Activated CD4-positive, CD25-positive, alpha-beta regulatory T cell (primary cell): ENCODE data around the gene RFC3.
"Not testable (repeated sequence)": the region's sequence is repeated elsewhere in the genome, so short reads cannot be mapped to it uniquely, and the experiment has no call there.

ENCODE experiments used
- DNase-seq, 4 experiments: peaks; one replicate each; lab custom pipeline; 2025; lab: John Stamatoyannopoulos, UW

Gene RFC3

GRCh38 chr13:33812829-33813228 lies 5.1 kb upstream of the RFC3 start:
- DNase-seq, result not testable (repeated sequence)

GRCh38 chr13:33815011-33815550 lies 2.9 kb upstream of the RFC3 start:
- no peak for DNase-seq

GRCh38 chr13:33816912-33817311 lies 1.0 kb upstream of the RFC3 start:
- no peak for DNase-seq

DNA sequence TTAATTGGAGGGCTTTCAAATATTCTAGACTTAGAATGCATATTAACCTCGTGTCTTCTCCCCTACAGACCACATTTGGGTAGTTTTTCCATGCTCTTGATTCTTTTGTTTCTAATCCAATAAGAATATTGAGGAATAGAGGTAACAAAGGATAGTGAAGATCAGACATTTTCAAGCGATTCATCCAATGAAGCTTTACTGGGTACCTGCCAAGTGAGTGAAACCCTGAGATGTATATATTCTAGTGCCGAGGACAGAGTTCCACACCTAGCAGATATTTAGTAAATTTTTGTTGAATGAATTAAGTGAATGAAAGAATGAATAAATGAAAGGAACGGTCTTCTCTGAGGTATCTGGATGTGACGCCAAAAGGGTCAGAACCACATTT lies 442 bp upstream of the RFC3 start:
- DNase-seq, result no peak

DNA sequence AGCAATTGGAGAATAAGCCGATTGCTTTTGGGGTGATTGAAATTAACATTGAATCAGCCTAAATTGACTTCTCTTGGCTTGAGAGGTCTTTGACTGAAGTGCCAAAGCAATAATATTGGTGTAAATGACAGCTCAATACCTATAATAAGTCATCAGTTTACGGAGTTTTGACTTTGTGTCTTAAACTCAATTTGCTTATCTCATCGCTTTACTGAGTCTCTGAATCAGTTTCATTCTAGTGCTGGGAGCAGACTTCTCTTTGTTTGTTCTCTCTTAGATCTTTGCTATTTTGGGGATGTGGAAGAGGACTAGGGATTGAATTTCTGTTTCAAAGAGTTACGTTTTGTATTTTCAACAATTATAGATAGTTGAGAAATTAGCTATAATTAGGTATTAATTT lies 7.1 kb downstream of the RFC3 start:
- no peak for DNase-seq

GRCh38 chr13:33827139-33827538 lies 9.2 kb downstream of the RFC3 start:
- no peak for DNase-seq

GRCh38 chr13:33828431-33829129 lies 10.6 kb downstream of the RFC3 start:
- DNase-seq, result no peak

- no peak for DNase-seq
Measured at GRCh38 chr13:33832872-33833271, 14.9 kb downstream of the RFC3 start.

DNA sequence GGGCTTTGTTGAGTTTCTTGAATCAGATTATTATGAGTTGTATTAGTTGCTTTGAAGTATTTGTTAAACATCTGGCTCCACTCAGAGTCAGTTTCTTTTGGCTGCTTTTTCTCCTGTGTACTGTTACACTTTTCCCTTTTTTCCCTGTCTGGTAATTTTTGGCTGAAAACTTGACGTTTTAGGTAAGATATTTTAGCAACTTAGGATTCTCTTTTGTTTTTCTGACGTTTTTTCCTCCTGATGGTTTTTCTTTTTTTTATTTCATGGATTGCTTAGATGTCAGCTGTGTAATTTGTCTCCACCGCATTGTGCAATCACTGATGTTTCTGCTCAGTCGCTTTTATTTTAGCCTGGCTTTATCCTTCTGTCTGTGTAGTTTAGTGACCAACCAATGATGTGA lies 20.7 kb downstream of the RFC3 start:
- no peak for DNase-seq

- no peak for DNase-seq
Measured at GRCh38 chr13:33840402-33840801, 22.5 kb downstream of the RFC3 start.

- DNase-seq, result no peak
Measured at GRCh38 chr13:33842207-33842606, 24.3 kb downstream of the RFC3 start.

DNA sequence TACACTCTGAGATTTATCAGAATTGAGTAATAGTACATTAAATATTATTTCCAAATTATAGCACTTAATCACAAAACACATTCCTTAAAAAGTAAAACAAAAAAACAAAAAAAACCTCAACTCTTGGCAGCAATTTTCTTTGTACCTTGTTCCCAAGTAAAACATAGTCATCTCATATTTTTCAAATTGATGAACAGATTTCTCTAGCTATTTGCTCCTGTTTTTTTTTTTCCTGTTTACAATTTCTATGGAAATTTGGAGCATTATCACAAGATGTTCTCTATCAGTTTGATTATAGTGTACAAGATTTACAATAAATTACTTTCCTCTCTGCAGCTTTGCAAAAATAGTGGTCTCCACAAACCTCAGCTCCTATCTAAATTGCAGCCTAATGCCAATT lies 25.0 kb downstream of the RFC3 start:
- DNase-seq, result no peak

DNA sequence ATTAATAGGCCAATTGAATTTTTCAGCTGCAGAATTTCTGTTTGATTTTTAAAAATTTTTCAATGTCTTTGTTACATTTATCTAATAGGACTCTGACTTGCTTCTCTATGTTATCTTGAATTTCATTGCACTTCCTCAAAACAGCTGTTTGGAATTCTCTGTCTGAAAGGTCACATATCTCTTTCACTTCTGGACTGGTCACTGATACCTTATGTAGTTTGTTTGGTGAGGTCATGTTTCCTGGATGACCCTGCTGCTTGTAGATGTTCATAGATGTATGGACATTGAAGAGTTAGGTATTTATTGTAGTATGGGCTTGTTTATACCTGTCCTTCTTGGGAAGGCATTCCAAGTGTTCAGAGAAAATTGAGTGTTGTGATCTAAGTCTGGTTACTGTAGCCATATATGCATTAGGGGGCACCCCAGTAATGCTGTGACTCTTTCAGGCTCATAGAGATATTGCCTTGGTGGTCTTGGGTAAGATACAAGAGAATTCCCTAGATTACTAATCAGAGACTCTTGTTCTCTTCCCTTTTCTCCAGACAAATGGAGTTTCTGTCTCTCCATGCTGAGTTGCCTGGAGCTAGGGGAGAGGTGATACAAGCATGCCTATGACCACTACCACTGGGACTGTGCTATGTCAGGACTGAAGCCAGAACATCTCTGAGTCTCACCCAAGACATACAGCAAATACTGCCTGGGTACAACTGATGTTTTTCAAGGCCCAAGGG lies 27.8 kb downstream of the RFC3 start:
- DNase-seq, result no peak

DNA sequence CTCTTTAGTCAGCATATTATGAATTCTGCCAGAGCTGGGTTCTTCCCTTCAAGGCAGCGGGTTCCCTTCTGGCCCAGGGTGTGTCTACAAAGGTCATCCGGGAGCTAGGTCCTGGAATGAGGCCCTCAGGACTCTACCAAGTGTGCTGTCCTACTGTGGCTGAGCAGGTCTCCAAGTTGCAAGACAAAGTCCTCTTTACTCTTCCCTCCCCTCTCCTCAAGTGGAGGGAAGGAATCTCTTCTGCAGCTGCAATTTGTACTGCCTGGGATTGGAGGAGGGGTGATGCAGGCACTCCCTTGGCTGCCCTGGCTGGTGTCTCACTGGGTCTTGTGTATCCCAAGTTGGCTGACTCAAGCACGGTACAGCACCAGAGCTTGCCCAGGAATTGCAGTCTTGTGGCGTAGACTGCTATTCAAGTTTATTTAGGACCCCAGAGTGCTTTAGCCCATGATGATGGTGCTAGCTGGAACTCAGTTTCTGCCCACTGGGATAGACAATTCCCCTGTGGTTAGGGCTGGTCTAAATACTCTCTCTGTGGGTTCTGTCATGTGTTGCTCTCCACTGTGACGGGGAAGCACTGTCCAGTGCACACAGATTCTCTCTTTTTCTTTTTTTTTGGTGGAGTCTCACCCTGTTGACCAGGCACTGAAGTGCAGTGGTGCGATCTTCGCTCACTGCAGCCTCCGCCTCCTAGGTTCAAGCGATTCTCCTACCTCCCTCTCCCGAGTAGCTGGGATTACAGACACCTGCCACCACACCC lies 28.5 kb downstream of the RFC3 start:
- DNase-seq, result no peak

- no peak for DNase-seq
Measured at GRCh38 chr13:33849211-33849610, 31.3 kb downstream of the RFC3 start.

GRCh38 chr13:33855371-33855895 lies 37.5 kb downstream of the RFC3 start:
- no peak for DNase-seq

DNA sequence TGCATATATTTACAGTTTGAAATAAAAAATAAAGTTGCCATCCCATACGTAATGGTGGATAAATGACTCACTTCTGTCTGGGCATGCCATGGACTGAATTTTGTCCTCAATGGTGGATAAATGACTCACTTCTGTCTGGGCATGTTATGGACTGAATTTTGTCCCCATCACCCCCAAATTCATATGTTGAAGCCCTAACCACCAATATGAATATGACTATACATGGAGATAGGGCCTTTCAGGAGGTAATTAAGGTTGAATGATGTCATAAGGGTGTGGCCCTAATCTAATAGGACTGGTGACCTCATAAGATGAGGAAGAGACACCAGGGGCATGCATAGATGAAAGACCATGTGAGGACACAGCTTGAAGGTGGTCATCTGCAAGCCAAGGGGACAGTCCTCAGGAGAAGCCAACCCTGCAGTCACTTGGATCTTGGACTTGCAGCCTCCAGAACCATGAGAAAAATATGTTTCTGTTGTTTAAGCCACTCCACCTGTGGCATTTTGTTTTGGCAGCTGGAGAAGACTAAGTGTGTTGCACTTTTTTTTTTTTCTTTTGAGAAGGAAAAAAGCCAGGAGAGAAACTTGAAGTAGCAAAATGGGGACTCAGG lies 41.8 kb downstream of the RFC3 start:
- no peak for DNase-seq

GRCh38 chr13:33860526-33860925 lies 42.6 kb downstream of the RFC3 start:
- no peak for DNase-seq

- DNase-seq, result no peak
Measured at GRCh38 chr13:33862016-33862415, 44.1 kb downstream of the RFC3 start.

GRCh38 chr13:33863188-33863789 lies 45.3 kb downstream of the RFC3 start:
- DNase-seq, result no peak

- no peak for DNase-seq
Measured at GRCh38 chr13:33865945-33866344, 48.0 kb downstream of the RFC3 start.

- no peak for DNase-seq
Measured at GRCh38 chr13:33867472-33867871, 49.5 kb downstream of the RFC3 start.
